Heart right ventricle (tissue), 16 donors: ENCODE data around the gene EDC3. TPM values are rescaled to one million over a fixed set of nuclear protein-coding genes. Genes with fewer than 3 reads are reported as not detected.

Experiments used
- ATAC-seq, 8 donors: fragments of 200-7000 bp; cut with Tn5 transposase; one replicate each; pipeline ENCODE4 v1.9.1; 2020; ENCODE audit warnings: mild to moderate bottlenecking in 8 of 8, moderate library complexity in 8 of 8, moderate number of reproducible peaks in 1 of 8
- DNase-seq, 2 donors: peaks; one replicate each; pipeline ENCODE4 v3.0.0-alpha.2; 2020
- H3K27ac ChIP-seq, 10 donors: fragments of 200-600 bp; sonication (generic) in 2 of 10; one replicate each; pipeline versions ENCODE4 v1.5.0 to v1.8.0; 2020 to 2022; ENCODE audit warnings: mild to moderate bottlenecking in 3 of 10
- H3K27me3 ChIP-seq, 7 donors: fragments of 200-600 bp; one replicate each; pipeline ENCODE4 v1.8.0; 2021 to 2022; ENCODE audit warnings: mild to moderate bottlenecking in 2 of 7
- H3K36me3 ChIP-seq, 9 donors: fragments of 200-600 bp; sonication (generic) in 1 of 9; one replicate each; pipeline versions ENCODE4 v1.5.0 to v1.8.0; 2020 to 2022; ENCODE audit warnings: mild to moderate bottlenecking in 2 of 9
- H3K4me1 ChIP-seq, 9 donors: fragments of 200-600 bp; sonication (generic) in 1 of 9; one replicate each; pipeline versions ENCODE4 v1.5.0 to v1.8.0; 2020 to 2022; ENCODE audit warnings: mild to moderate bottlenecking in 4 of 9
- H3K4me3 ChIP-seq, 10 donors: fragments of 200-600 bp; sonication (generic) in 2 of 10; one replicate each; pipeline versions ENCODE4 v1.5.0 to v1.8.0; 2020 to 2022; ENCODE audit warnings: mild to moderate bottlenecking in 7 of 10, moderate library complexity in 2 of 10
- H3K9me3 ChIP-seq, 11 donors: fragments of 200-600 bp in 10 of 11; sonication (generic) in 2 of 11; one replicate each; pipeline versions ENCODE4 v1.5.0 to v1.8.0; 2013 to 2022; ENCODE audit warnings: mild to moderate bottlenecking in 2 of 11, control low read depth in 1 of 11, moderate library complexity in 1 of 11
- CTCF ChIP-seq, 9 donors: fragments of 200-600 bp; sonication (generic) in 2 of 9; IDR thresholded peaks; one replicate each; pipeline versions ENCODE4 v1.5.0 to v1.8.0; 2021 to 2022; ENCODE audit warnings: antibody characterized with exemption in 9 of 9, mild to moderate bottlenecking in 5 of 9, moderate library complexity in 1 of 9
- WGBS, 2 donors: extraction: QIAGEN DNeasy Blood & Tissue Kit; methylation state at CpG; one replicate each; pipeline ENCODE4 v1.1.7; 2013; ENCODE audit warnings: inconsistent platforms in 1 of 2; 5-methylcytosine and 5-hydroxymethylcytosine counted together
- intact Hi-C, 10 donors: fragments of 100-400 bp; cut with DNase I; formaldehyde crosslinking; loops; one replicate each; pipeline versions ENCODE4 v1.11.1 to v1.14.2; 2022
- polyA plus RNA-seq, 2 donors: library from polyadenylated mRNA; stranded (reverse); fragments of 200-250 nt; gene quantifications; one replicate each; pipeline ENCODE4 v1.2.3, GENCODE V29; 2013
- total RNA-seq, 10 donors: library from RNA; stranded (reverse); fragmentation: NEBNext Ultra II Directional in 3 of 10; extraction: Animal tissue kit (Norgen Biotek cat#: 25700) in 3 of 10; gene quantifications; one replicate each; pipeline versions ENCODE4 v1.2.1 to v1.2.4, GENCODE V29; 2021 to 2023
- donor health status: Arrhythmogenic right ventricular cardiomyopathy.
- donor health status: ischemic (EF 13 %, LVEDD 7.1; RV severe dilation, severe dysfunction).
- donor health status: healthy with polysubstance abuse.
- donor health status: DM: no; HTN: yes; CAD: no.
- donor health status: DM: no; HTN: no; CAD: no.
- donor health status: ischemic (EF 25% LVEDD 6.9; RV normal size, moderate dysfunction).
- donor health status: ischemic (EF 25% LVEDD 5.7; RV mildly dilated, moderate dysfunction).
- donor health status: healthy.
- donor health status: DM: yes; HTN: yes; CAD: no.
- donor health status: Ischemic cardiomyopathy.
- donor health status: ischemic (EF 35%, LVEDD 5.7; RV mildly dilated, moderate dysfunction).
- donor health status: nonischemic (EF 11% LVEDD 7.7; RV severe dilation, severe dysfunction).
- donor health status: DM: yes; HTN: yes; CAD: no.
- donor health status: PGD.
- donor health status: ischemic (EF 29% LVEDD 5.4; RV normal size, mild dysfunction).
- donor health status: nonischemic (EF 23%, LVEDD 6.1; RV moderate dilation, normal function).

The EDC3 gene
- total and polyA plus RNA-seq, 12 donors, result 10.4 to 18.1 (median 15.5) TPM

- no peak for DNase-seq
- 78 to 84% methylated on average over 3 of the region's 3 CpGs for WGBS, 2 donors
- intact Hi-C loops, result no loop called here
- no peak for TF ChIP-seq CTCF (IDR thresholded peaks at IDR 0.05)
- Histone ChIP-seq H3K4me3 (no peak overlapping the region), H3K36me3 (peaks cover 0 to 19% (median 0%) of the 10 kb centered on the region in 9 donors), H3K9me3 (no peaks in the 10 kb centered on the region), H3K4me1 (peaks cover 7 to 52% (median 34%) of the 10 kb centered on the region in 9 donors), H3K27me3 (no peaks in the 10 kb centered on the region), H3K27ac (no peak overlapping the region)
- no peak for ATAC-seq
Observed at GRCh38 chr15:74657846-74658245, 38.0 kb downstream of the EDC3 start.

GRCh38 chr15:74656935-74657535, 38.8 kb downstream of the EDC3 start:
- WGBS, 2 donors, result 88 to 91% methylated on average over 6 of the region's 6 CpGs
- peak in 1 of 8 donors; percentile 10 for ATAC-seq
- no peak overlapping the region for H3K4me3 ChIP-seq
- peaks cover 0 to 23% (median 0%) of the 10 kb centered on the region in 9 donors for H3K36me3 ChIP-seq
- H3K4me1 ChIP-seq, result peaks cover 7 to 56% (median 37%) of the 10 kb centered on the region in 9 donors
- DNase-seq, result no peak
- no peak for TF ChIP-seq CTCF (IDR thresholded peaks at IDR 0.05)
- no peak overlapping the region for H3K27ac ChIP-seq
- intact Hi-C loops, result no loop called here
- H3K27me3 ChIP-seq, result no peaks in the 10 kb centered on the region
- no peaks in the 10 kb centered on the region for H3K9me3 ChIP-seq

DNA sequence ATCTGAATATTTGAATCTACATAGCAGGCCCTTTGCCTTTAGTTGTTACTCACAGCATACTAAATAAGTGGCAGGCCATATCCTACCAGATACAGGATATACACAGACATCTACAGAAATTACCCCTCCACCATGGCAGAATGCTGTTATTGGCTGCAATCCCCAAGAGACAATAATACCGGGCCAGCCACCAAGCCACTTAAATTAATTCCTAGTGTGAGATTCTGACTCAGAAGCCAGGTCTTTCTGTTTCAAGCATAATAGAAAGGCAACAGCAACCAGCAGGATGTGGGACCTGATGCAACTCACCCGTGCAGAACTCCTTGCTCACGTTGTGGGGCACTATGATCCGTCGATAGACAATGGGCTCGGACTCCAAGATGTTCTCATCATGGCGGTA, 40.4 kb downstream of the EDC3 start:
- WGBS, 2 donors, result 70 to 74% methylated on average over 7 of the region's 7 CpGs
- H3K4me1 ChIP-seq, result peaks cover 12 to 72% (median 53%) of the 10 kb centered on the region in 9 donors
- no peak for DNase-seq
- ATAC-seq, result no peak
- H3K4me3 ChIP-seq, result no peak overlapping the region
- no peaks in the 10 kb centered on the region for H3K27me3 ChIP-seq
- intact Hi-C loops, result no loop called here
- no peaks in the 10 kb centered on the region for H3K9me3 ChIP-seq
- peaks cover 0 to 17% (median 0%) of the 10 kb centered on the region in 9 donors for H3K36me3 ChIP-seq
- TF ChIP-seq CTCF (IDR thresholded peaks at IDR 0.05), result no peak
- H3K27ac ChIP-seq, result no peak overlapping the region

- Histone ChIP-seq H3K36me3 (peaks cover 0 to 17% (median 0%) of the 10 kb centered on the region in 9 donors), H3K9me3 (no peaks in the 10 kb centered on the region), H3K27ac (peak overlapping the region in 7 of 10 donors; percentile 31 to 64 (median 50)), H3K27me3 (no peaks in the 10 kb centered on the region), H3K4me1 (peaks cover 12 to 76% (median 57%) of the 10 kb centered on the region in 9 donors), H3K4me3 (no peak overlapping the region)
- DNase-seq (peak in 1 of 2 donors; percentile 38), ATAC-seq (peak in 7 of 8 donors; percentile 68 to 85 (median 76))
- intact Hi-C loops, result no loop called here
- WGBS, 2 donors, result 51 to 58% methylated on average over 7 of the region's 7 CpGs
- TF ChIP-seq CTCF (IDR thresholded peaks at IDR 0.05), result no peak
Observed at GRCh38 chr15:74653426-74654102, 42.3 kb downstream of the EDC3 start.
